Lower leg skin (tissue), 3 donors: ENCODE results near the gene DLGAP1.

Experiments used
- CTCF ChIP-seq, 3 donors: fragments of 450-650 bp; IDR thresholded peaks; one replicate each; pipeline ENCODE4 v1.5.1; 2016; ENCODE audit warnings: antibody characterized with exemption in 3 of 3, mild to moderate bottlenecking in 3 of 3, moderate library complexity in 2 of 3
- POLR2A ChIP-seq, 2 donors: fragments of 450-650 bp; IDR thresholded peaks; one replicate each; pipeline ENCODE4 v1.6.1; 2016 to 2017; ENCODE audit warnings: antibody characterized with exemption in 2 of 2, mild to moderate bottlenecking in 1 of 2, moderate library complexity in 1 of 2

GRCh38 chr18:3510896-3511295 is 944.2 kb downstream of the DLGAP1 start:
- TF ChIP-seq CTCF (IDR thresholded peaks at IDR 0.05): no peak
- TF ChIP-seq POLR2A (IDR thresholded peaks at IDR 0.05): no peak
